Epithelial cell of umbilical artery (primary cell): Measurements from ENCODE around the gene SENP2. TPM values are rescaled to one million over a fixed set of nuclear protein-coding genes. Genes with fewer than 3 reads are reported as not detected.

ENCODE experiments used
- total RNA-seq: library from RNA; depleted of rRNA; stranded (reverse); fragments of >200 nt; gene quantifications from 2 replicates; pipeline ENCODE4 v1.2.3, GENCODE V29; 2014

The SENP2 gene
- total RNA-seq = 39.0 and 60.6 TPM in 2 replicates

DNA sequence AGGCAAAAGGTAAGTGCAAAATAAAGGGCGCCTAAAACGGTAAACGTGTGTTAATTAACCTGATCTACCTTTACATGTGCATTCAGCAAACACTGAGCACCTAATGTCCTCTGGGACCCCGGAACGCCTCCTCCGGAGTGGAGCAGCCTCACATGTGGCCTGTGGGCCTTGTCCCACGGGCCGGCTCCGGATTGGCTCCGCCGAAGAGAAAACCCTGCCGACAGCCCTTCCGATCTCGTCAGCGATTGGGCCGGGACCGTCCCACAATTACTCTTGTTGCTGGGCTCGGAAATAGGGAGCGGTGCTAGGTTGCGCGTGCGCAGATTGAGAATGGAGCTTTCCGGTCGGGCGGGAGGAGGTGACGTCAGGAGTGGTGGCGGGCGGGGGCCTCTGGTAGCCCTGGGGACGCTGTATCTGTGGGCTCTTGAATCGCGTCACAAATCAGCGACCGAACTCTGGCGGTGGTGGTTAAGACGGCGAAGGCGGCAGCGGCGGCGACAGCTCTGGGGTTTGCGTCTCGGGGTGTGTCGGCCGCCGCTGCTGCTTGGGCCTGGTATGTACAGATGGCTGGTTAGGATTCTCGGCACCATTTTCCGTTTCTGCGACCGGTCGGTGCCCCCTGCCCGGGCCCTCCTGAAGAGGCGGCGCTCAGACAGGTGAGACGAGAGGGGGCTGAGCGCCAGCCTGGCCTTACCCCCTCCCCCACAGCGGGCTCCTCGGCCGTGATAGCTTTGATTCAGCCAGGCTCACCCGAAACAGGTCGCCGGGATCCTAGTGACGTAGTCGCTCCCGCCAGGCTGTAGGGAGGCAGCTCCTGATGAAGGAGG is at the start of gene SENP2:
Gene SENP2, plus strand, starts transcription at position 437 of the 827 bp plus-strand sequence. Its CDS starts 119 bp downstream, at position 556.

DNA sequence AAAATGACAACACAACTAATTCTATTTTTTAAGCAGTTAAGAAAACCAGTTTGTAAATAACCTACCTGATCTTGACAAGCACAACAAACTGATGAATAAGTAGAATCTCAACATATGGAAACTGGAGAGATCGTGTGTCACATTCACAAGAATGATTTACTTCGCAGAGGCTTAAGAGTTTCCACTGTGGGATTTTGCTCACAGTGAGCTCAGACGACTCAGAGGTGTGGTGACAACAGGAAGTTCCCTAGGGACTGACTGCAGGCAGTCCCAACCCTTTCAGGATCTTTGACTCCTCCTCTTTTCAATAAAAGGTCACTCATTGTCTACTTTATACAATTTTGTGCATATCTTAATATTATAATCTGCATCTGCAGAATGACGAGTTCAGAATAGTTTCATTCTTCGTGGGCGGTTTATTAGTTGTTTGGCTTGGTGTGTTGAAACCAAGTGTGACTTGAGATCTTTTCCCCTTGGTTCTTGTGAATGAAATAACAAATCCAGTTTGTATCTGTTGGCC is 33.7 kb upstream of the SENP2 start, which contains the start of gene LIPH:
Gene LIPH, minus strand, starts transcription at position 231 of the 520 bp plus-strand sequence. Its CDS starts 117 bp downstream, at position 114.

Other genes starting within 250 kb of the SENP2 start
- gene MAP3K13, start 223.2 kb upstream of the SENP2 start, total RNA-seq = 19.5 and 24.5 TPM in 2 replicates
- 9.4 and 11.2 TPM in 2 replicates for gene TMEM41A, start 87.3 kb upstream of the SENP2 start, total RNA-seq
- gene LIPH, start 33.7 kb upstream of the SENP2 start, total RNA-seq = not detected in 2 replicates
- gene IGF2BP2, start 238.7 kb downstream of the SENP2 start, total RNA-seq = 48.1 and 68.4 TPM in 2 replicates